HepG2 (cell line): ENCODE measurements around the gene ARFGAP1. TPM values are rescaled to one million over a fixed set of nuclear protein-coding genes. Genes with fewer than 3 reads are reported as not detected.

Source experiments
- ARNTL ChIP-seq: sonication (generic); formaldehyde crosslinking; IDR thresholded peaks from 2 replicates; pipeline ENCODE4 v1.4.0; 2020; ENCODE audit warnings: mild to moderate bottlenecking, missing genetic modification reagents
- BCLAF1 ChIP-seq: fragments of 450-650 bp; IDR thresholded peaks from 2 replicates; pipeline ENCODE4 v1.6.1; 2017; ENCODE audit warnings: mild to moderate bottlenecking
- MAFK ChIP-seq, 2 experiments: IDR thresholded peaks in 1 of 2; conservative IDR thresholded peaks in 1 of 2; 2 replicates each; pipeline ENCODE4 v1.6.1; 2011; ENCODE audit warnings: improper control_type of control experiment in 2 of 2, low read length in 2 of 2
- PATZ1 ChIP-seq: sonication (generic); formaldehyde crosslinking; IDR thresholded peaks from 2 replicates; pipeline ENCODE4 v1.4.0; 2020; ENCODE audit warnings: missing genetic modification reagents
- SRY ChIP-seq: sonication (generic); formaldehyde crosslinking; IDR thresholded peaks from 2 replicates; pipeline ENCODE4 v1.8.0; 2022; ENCODE audit warnings: mild to moderate bottlenecking, missing genetic modification reagents
- TEAD3 ChIP-seq: optimal IDR thresholded peaks from 2 replicates; pipeline ENCODE3; 2016; ENCODE audit warnings: borderline replicate concordance
- ZFP36L1 ChIP-seq: sonication (generic); formaldehyde crosslinking; IDR thresholded peaks from 2 replicates; pipeline ENCODE4 v1.8.0; 2022; ENCODE audit warnings: mild to moderate bottlenecking, missing genetic modification reagents, moderate library complexity
- ZNF224 ChIP-seq: sonication (generic); formaldehyde crosslinking; IDR thresholded peaks from 2 replicates; pipeline ENCODE4 v1.5.0; 2020; ENCODE audit warnings: mild to moderate bottlenecking, missing genetic modification reagents
- ZNF318 ChIP-seq: sonication (generic); formaldehyde crosslinking; IDR thresholded peaks from 2 replicates; pipeline ENCODE4 v1.4.0; 2020; ENCODE audit warnings: mild to moderate bottlenecking, missing genetic modification reagents
- ZNF687 ChIP-seq: sonication (generic); formaldehyde crosslinking; IDR thresholded peaks from 2 replicates; pipeline ENCODE4 v1.5.1; 2020; ENCODE audit warnings: mild to moderate bottlenecking, missing genetic modification reagents, moderate library complexity
- polyA plus RNA-seq, 8 experiments: library from polyadenylated mRNA; depleted of rRNA in 3 of 8; stranded (reverse) in 7 of 8; unstranded in 1 of 8; fragments of >200 nt; fragmentation: Illumina TruSeq in 4 of 8; extraction: Trizol in 4 of 8; gene quantifications; 2 replicates each; pipeline versions ENCODE4 v1.2.1 to v1.2.3, GENCODE V29; 2011 to 2016; ENCODE audit warnings: low read depth in 4 of 8, missing spikeins in 1 of 8, mixed read lengths in 1 of 8; ENCODE audit not compliant: insufficient read depth in 1 of 8
- total RNA-seq, 5 experiments: library from RNA; depleted of rRNA; stranded (reverse); fragments of >200 nt; fragmentation: Illumina TruSeq; extraction: Trizol; gene quantifications; 2 replicates each; pipeline ENCODE4 v1.2.3, GENCODE V29; 2016; ENCODE audit warnings: low read depth in 1 of 5

Gene ARFGAP1
- total and polyA plus RNA-seq, 2 of the 13 experiments (the other 11 are each of a cell fraction or from before 2014, with no cell fraction given), result 132 TPM

- peak; percentile 49; the same call in 1 of the 2 replicates for TF ChIP-seq ZNF687 (CRISPR knock-in tag)
- TF ChIP-seq MAFK (conservative IDR thresholded peaks at IDR 0.05 in 1 of 2, IDR thresholded peaks at IDR 0.05 in 1 of 2; ENCODE audit: low read length in 2 of 2), result no peak
- peak; percentile 30 for TF ChIP-seq TEAD3 (CRISPR knock-in tag)
- peak; percentile 85 for TF ChIP-seq PATZ1 (CRISPR knock-in tag)
- no peak for TF ChIP-seq ARNTL (CRISPR knock-in tag)
- no peak for TF ChIP-seq ZNF224
- no peak for TF ChIP-seq ZNF318
- no peak for TF ChIP-seq BCLAF1
- TF ChIP-seq ZFP36L1 (CRISPR knock-in tag), result no peak
- TF ChIP-seq SRY, result no peak
Measured at GRCh38 chr20:63309261-63310071, 36.9 kb downstream of the ARFGAP1 start (continued).
